DMS153 (cell line): Measurements from ENCODE around the gene NFYA.

Experiments
- DNase-seq: peaks from one replicate; lab custom pipeline; 2025; lab: John Stamatoyannopoulos, UW

Gene NFYA

GRCh38 chr6:41072836-41073202, at the start of gene NFYA:
Gene NFYA (plus strand): TSS chr6:41072974. CDS start chr6:41079090, 6,116 bp downstream.
- DNase-seq: peak; percentile 100

GRCh38 chr6:41023114-41023513, 49.7 kb upstream of the NFYA start:
- DNase-seq: no peak

GRCh38 chr6:41025966-41026530, 46.7 kb upstream of the NFYA start:
- DNase-seq: no peak

- DNase-seq: no peak
Measured at GRCh38 chr6:41027241-41027640, 45.5 kb upstream of the NFYA start.

GRCh38 chr6:41027799-41028560, 44.8 kb upstream of the NFYA start:
- DNase-seq: peak; percentile 78

- peak; percentile 18 for DNase-seq
Measured at GRCh38 chr6:41028561-41029412, 44.0 kb upstream of the NFYA start.

GRCh38 chr6:41032830-41033229, 39.9 kb upstream of the NFYA start:
- DNase-seq: no peak

GRCh38 chr6:41033776-41034175, 39.0 kb upstream of the NFYA start:
- no peak for DNase-seq

GRCh38 chr6:41036186-41036585, 36.6 kb upstream of the NFYA start:
- DNase-seq: no peak

- no peak for DNase-seq
Measured at GRCh38 chr6:41036601-41037000, 36.2 kb upstream of the NFYA start.

- DNase-seq: no peak
Measured at GRCh38 chr6:41037107-41037900, 35.5 kb upstream of the NFYA start.

GRCh38 chr6:41038205-41038604, 34.6 kb upstream of the NFYA start:
- DNase-seq: no peak

- peak; percentile 52 for DNase-seq
Measured at GRCh38 chr6:41039060-41039998, 33.4 kb upstream of the NFYA start, which contains the start of gene UNC5CL. Gene UNC5CL (minus strand): TSS chr6:41039221. CDS start chr6:41035074, 4,147 bp downstream.

- DNase-seq: no peak
Measured at GRCh38 chr6:41040101-41040939, 32.5 kb upstream of the NFYA start.

- no peak for DNase-seq
Measured at GRCh38 chr6:41040940-41041536, 31.7 kb upstream of the NFYA start.

- DNase-seq: no peak
Measured at GRCh38 chr6:41042226-41043055, 30.3 kb upstream of the NFYA start, which contains the start of gene TSPO2. Gene TSPO2 (plus strand): TSS chr6:41042467. CDS start chr6:41042986, 519 bp downstream.

GRCh38 chr6:41043151-41043550, 29.6 kb upstream of the NFYA start:
- DNase-seq: no peak

GRCh38 chr6:41045664-41046063, 27.1 kb upstream of the NFYA start:
- DNase-seq: no peak
